Endothelial cell (in vitro differentiated cells): ENCODE measurements around the gene FAM193B. TPM values are rescaled to one million over a fixed set of nuclear protein-coding genes. Genes with fewer than 3 reads are reported as not detected.
A peak's percentile ranks its signal among the peaks of the same experiment; 100 is the strongest.

Source experiments
- DNase-seq: peaks from one replicate; pipeline ENCODE4 v3.0.0; 2021; ENCODE audit warnings: low spot score
- H3K27ac Mint-ChIP-seq: one replicate; pipeline ENCODE4 v1.8.0; 2021; ENCODE audit warnings: mixed read lengths, inconsistent platforms; ENCODE audit not compliant: unreplicated experiment
- H3K27me3 Mint-ChIP-seq: one replicate; pipeline ENCODE4 v1.8.0; 2021; ENCODE audit warnings: mild to moderate bottlenecking, moderate library complexity, mixed read lengths, inconsistent platforms; ENCODE audit not compliant: unreplicated experiment
- H3K36me3 Mint-ChIP-seq: one replicate; pipeline ENCODE4 v1.8.0; 2021; ENCODE audit warnings: mild to moderate bottlenecking, low read depth, mixed read lengths, inconsistent platforms; ENCODE audit not compliant: unreplicated experiment
- H3K4me1 Mint-ChIP-seq: one replicate; pipeline ENCODE4 v1.8.0; 2021; ENCODE audit warnings: mild to moderate bottlenecking, mixed read lengths, inconsistent platforms; ENCODE audit not compliant: unreplicated experiment
- H3K4me3 Mint-ChIP-seq: one replicate; pipeline ENCODE4 v1.8.0; 2021; ENCODE audit warnings: mild to moderate bottlenecking, mixed read lengths, inconsistent platforms; ENCODE audit not compliant: unreplicated experiment
- H3K9me3 Mint-ChIP-seq: one replicate; pipeline ENCODE4 v1.8.0; 2021; ENCODE audit warnings: mixed read lengths, inconsistent platforms; ENCODE audit not compliant: unreplicated experiment
- total RNA-seq: library from RNA; stranded (reverse); fragmentation: NEBNext Ultra II Directional; extraction: Animal tissue kit (Norgen Biotek cat#: 25700); gene quantifications from one replicate; pipeline ENCODE4 v1.2.1, GENCODE V29; 2021; ENCODE audit not compliant: unreplicated experiment
- TF ChIP-seq, protein P1 (sequence below): fragments of 200-600 bp; sonication (generic); IDR thresholded peaks from one replicate; pipeline ENCODE4 v1.5.0; 2021; ENCODE audit warnings: antibody characterized with exemption; ENCODE audit not compliant: unreplicated experiment

FAM193B gene
- total RNA-seq, 1 donor from 2014 or later = 97.6 TPM

GRCh38 chr5:177511181-177511580 lies 43.2 kb downstream of the FAM193B start:
- Mint-ChIP-seq H3K36me3 (peaks cover 47% of the 10 kb centered on the region), H3K27ac (no peak overlapping the region), H3K9me3 (no peaks in the 10 kb centered on the region), H3K27me3 (peaks cover 23% of the 10 kb centered on the region), H3K4me1 (peaks cover 37% of the 10 kb centered on the region), H3K4me3 (peak overlapping the region; percentile 25)
- TF ChIP-seq, protein P1, sequence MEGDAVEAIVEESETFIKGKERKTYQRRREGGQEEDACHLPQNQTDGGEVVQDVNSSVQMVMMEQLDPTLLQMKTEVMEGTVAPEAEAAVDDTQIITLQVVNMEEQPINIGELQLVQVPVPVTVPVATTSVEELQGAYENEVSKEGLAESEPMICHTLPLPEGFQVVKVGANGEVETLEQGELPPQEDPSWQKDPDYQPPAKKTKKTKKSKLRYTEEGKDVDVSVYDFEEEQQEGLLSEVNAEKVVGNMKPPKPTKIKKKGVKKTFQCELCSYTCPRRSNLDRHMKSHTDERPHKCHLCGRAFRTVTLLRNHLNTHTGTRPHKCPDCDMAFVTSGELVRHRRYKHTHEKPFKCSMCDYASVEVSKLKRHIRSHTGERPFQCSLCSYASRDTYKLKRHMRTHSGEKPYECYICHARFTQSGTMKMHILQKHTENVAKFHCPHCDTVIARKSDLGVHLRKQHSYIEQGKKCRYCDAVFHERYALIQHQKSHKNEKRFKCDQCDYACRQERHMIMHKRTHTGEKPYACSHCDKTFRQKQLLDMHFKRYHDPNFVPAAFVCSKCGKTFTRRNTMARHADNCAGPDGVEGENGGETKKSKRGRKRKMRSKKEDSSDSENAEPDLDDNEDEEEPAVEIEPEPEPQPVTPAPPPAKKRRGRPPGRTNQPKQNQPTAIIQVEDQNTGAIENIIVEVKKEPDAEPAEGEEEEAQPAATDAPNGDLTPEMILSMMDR = no peak
- no peak for DNase-seq

DNA sequence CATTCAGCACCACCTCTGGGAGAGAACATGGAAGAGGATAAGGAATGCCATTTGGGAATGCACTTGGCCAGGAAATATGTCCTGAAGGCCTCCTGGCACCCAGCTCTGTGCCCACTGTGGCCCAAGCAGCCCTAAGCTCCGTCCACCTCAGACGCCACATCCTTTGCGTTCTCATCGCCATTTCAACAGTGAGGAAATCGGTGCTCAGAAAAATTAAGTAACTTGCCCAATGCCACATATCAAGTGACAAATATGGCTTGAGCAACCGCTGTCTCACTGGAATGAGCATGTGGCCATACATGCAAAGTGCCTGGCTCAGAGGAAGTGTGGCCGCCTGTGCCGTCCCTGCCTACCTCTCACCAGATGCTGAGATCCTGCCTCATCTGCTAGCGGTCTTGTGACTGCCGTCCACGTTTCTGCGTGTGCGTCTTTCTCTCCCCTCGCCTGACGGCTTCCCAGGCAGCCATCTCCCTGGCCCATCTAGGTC lies 43.8 kb downstream of the FAM193B start:
- H3K9me3 Mint-ChIP-seq = no peaks in the 10 kb centered on the region
- peaks cover 32% of the 10 kb centered on the region for H3K4me1 Mint-ChIP-seq
- TF ChIP-seq, protein P1 = no peak
- peaks cover 42% of the 10 kb centered on the region for H3K36me3 Mint-ChIP-seq
- DNase-seq = no peak
- peaks cover 23% of the 10 kb centered on the region for H3K27me3 Mint-ChIP-seq
- no peak overlapping the region for H3K27ac Mint-ChIP-seq
- H3K4me3 Mint-ChIP-seq = peak overlapping the region; percentile 31

DNA sequence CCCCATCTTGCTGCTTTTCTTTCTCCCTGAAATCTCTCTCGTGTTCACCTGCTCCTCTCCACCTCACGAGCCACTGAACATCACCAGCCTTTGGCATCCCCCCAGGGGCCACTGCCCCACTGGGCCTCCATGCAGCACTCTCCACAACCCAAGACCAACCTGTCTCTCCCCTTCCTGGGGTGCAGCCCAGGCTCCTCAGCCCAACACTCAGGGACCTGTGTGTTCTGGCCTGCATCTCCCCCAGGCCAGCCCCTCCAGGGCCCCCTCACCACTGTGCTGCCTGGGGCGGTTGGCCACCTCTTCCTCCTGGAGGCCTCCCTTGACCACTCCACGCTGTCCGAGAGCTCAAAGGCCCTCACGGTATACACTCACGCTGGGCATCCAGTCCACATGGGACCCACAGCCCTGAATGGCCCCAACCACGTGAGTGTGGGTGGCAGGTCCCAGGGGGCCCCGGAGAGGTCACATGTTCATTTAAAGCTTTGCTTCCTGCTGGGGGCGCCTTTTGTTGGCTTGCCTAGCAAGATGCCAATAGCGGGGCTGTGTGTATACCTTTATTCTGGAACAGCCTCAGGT lies 44.3 kb downstream of the FAM193B start:
- H3K4me1 Mint-ChIP-seq = peaks cover 29% of the 10 kb centered on the region
- peak overlapping the region; percentile 80 for H3K4me3 Mint-ChIP-seq
- peaks cover 40% of the 10 kb centered on the region for H3K36me3 Mint-ChIP-seq
- H3K9me3 Mint-ChIP-seq = no peaks in the 10 kb centered on the region
- H3K27ac Mint-ChIP-seq = peak overlapping the region; percentile 93
- H3K27me3 Mint-ChIP-seq = peaks cover 17% of the 10 kb centered on the region
- no peak for DNase-seq
- TF ChIP-seq, protein P1 = no peak

DNA sequence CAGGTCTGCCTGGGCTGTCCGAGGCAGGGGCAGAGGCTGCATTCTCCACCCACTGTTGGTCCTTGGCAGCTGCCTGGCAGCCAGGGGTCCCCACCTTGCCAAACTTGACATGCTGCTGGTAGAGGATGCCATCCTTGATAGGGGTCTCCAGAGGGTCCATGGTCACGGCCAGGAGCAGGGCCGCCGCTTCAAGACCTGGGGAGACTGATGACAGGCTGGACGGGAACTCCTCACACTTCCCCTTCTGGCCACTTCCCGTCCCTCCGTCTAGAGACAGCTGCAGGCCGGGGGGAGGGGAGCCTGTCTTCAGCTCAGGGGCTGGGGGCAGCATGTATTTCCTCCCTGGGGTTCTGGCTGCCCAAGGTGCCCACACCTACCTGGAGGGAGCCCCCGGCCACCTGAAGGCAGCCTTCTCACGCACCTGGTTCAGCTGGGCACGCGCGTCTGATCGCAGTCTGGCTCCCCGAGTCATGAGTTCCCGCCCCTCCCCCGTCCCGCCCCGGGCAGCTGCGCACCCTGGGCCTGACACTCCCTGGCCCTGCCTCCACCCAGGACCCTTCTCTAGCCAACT lies 44.9 kb downstream of the FAM193B start, which contains the start of gene DOK3:
TSS of gene DOK3 (minus strand) at position 446 of the 571 bp plus-strand sequence. CDS start at position 160, 286 bp downstream.
- H3K27ac Mint-ChIP-seq = peak within 1 kb of the TSS; percentile 93
- no peaks in the 10 kb centered on the region for H3K9me3 Mint-ChIP-seq
- TF ChIP-seq, protein P1 = peak; percentile 6
- H3K36me3 Mint-ChIP-seq = peaks cover 38% of the 10 kb centered on the region
- H3K27me3 Mint-ChIP-seq = peaks cover 17% of the 10 kb centered on the region
- H3K4me1 Mint-ChIP-seq = peaks cover 29% of the 10 kb centered on the region
- DNase-seq = peak; percentile 47
- peak within 1 kb of the TSS; percentile 80 for H3K4me3 Mint-ChIP-seq

GRCh38 chr5:177508837-177509236 lies 45.5 kb downstream of the FAM193B start:
- Mint-ChIP-seq H3K36me3 (peaks cover 31% of the 10 kb centered on the region), H3K27me3 (peaks cover 15% of the 10 kb centered on the region), H3K4me3 (peak overlapping the region; percentile 77), H3K4me1 (peaks cover 29% of the 10 kb centered on the region), H3K27ac (peak overlapping the region; percentile 93), H3K9me3 (no peaks in the 10 kb centered on the region)
- TF ChIP-seq, protein P1 = no peak
- no peak for DNase-seq
